Fibroblast of lung (primary cell): ENCODE data around the gene MRPS10.

Experiments
- EZH2 ChIP-seq: IDR thresholded peaks from 2 replicates; pipeline ENCODE4 v1.5.1; 2012; ENCODE audit warnings: low read length, control low read depth, mild to moderate bottlenecking; ENCODE audit errors: missing control alignments
- TF ChIP-seq, protein P1 (sequence below), 2 donors: IDR thresholded peaks in 1 of 2; conservative IDR thresholded peaks in 1 of 2; 1 replicate in 1 of 2; 2 replicates in 1 of 2; pipeline ENCODE4 v1.5.1; 2011 to 2012; ENCODE audit warnings: low read length in 2 of 2, control low read depth in 1 of 2, inconsistent platforms in 1 of 2, low read depth in 1 of 2, mild to moderate bottlenecking in 1 of 2

DNA sequence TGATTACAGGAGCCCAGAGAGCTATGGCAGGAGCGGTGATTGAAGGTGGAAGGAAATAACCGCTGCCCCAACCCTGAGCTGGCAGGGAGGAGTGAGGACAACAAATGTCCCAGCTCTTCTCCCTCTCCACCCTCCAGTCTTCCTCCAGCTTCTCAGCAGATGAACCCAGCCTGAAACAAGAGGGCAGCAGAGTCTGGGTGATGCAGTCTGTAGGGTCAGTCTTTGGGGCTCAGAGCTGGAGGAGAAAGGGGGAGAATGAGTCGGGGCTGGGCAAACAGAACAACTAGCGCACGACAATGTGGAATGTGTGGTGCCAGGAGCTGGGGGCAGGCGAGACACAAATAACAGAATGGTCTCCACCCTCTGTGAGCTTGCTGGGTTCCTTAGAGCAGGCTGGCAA is 49.0 kb downstream of the MRPS10 start:
- TF ChIP-seq, protein P1, sequence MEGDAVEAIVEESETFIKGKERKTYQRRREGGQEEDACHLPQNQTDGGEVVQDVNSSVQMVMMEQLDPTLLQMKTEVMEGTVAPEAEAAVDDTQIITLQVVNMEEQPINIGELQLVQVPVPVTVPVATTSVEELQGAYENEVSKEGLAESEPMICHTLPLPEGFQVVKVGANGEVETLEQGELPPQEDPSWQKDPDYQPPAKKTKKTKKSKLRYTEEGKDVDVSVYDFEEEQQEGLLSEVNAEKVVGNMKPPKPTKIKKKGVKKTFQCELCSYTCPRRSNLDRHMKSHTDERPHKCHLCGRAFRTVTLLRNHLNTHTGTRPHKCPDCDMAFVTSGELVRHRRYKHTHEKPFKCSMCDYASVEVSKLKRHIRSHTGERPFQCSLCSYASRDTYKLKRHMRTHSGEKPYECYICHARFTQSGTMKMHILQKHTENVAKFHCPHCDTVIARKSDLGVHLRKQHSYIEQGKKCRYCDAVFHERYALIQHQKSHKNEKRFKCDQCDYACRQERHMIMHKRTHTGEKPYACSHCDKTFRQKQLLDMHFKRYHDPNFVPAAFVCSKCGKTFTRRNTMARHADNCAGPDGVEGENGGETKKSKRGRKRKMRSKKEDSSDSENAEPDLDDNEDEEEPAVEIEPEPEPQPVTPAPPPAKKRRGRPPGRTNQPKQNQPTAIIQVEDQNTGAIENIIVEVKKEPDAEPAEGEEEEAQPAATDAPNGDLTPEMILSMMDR (conservative IDR thresholded peaks at IDR 0.05 in 1 of 2, IDR thresholded peaks at IDR 0.05 in 1 of 2; ENCODE audit: low read depth in 1 of 2, low read length in 2 of 2) = peak; percentile 26 to 36
- TF ChIP-seq EZH2 = no peak
